ENCODE data around the gene AZU1.

DNA sequence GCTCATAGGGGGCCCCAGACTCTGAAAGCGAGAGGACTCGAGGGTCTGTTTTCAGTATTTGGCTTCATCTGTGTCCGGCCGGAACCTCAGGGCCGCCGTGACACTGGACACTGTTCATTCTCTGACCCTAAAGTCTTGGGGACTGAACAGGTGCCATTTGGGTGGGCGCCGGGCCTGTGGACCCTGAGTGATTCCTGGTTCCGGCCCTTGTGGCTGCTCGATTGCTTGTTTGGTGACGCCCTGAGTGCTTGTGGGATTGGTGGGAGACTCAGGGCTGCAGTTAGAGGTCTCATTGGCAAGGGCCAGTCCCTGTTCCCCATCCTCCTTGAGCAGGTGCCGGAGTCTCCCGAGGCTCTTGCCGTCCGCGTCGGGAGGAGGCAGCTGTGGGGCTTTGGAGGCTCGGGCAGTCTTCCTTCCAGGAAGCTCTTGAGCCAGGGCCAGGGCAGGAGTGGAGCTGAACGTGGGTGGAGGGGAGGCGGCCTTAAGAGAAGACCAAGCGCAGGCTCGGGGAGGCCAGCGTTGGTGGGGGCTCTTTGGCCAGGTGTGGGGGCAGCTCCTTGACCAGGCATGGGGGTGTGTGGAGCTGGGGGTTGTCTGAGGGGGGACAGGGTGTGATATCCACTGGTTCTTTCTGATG, 25.7 kb upstream of the AZU1 start:
- TF ChIP-seq, protein P1, sequence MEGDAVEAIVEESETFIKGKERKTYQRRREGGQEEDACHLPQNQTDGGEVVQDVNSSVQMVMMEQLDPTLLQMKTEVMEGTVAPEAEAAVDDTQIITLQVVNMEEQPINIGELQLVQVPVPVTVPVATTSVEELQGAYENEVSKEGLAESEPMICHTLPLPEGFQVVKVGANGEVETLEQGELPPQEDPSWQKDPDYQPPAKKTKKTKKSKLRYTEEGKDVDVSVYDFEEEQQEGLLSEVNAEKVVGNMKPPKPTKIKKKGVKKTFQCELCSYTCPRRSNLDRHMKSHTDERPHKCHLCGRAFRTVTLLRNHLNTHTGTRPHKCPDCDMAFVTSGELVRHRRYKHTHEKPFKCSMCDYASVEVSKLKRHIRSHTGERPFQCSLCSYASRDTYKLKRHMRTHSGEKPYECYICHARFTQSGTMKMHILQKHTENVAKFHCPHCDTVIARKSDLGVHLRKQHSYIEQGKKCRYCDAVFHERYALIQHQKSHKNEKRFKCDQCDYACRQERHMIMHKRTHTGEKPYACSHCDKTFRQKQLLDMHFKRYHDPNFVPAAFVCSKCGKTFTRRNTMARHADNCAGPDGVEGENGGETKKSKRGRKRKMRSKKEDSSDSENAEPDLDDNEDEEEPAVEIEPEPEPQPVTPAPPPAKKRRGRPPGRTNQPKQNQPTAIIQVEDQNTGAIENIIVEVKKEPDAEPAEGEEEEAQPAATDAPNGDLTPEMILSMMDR (IDR thresholded peaks at IDR 0.05): no peak
- TF ChIP-seq POLR2A (IDR thresholded peaks at IDR 0.05): no peak

All from heart left ventricle (tissue), 13 donors.